BJ (cell line): ENCODE measurements around the gene SGCA. TPM values are rescaled to one million over a fixed set of nuclear protein-coding genes. Genes with fewer than 3 reads are reported as not detected.

Experiments used
- CTCF ChIA-PET: fragments of 350-600 bp; formaldehyde crosslinking; extraction: SDS; loops from one replicate; lab custom pipeline; 2021; ENCODE audit warnings: antibody characterized with exemption, inconsistent platforms; lab: Yijun Ruan, JAX
- POLR2A ChIA-PET: fragments of 300-600 bp; sonication (Branson Sonifier 250); formaldehyde crosslinking; extraction: SDS; loops from one replicate; lab custom pipeline; 2021; ENCODE audit warnings: antibody characterized with exemption; lab: Charles Lee
- DNase-seq: peaks from one replicate; pipeline ENCODE4 v3.0.0-alpha.2; 2011; ENCODE audit warnings: low read depth
- H3K27me3 ChIP-seq: 2 replicates; pipeline ENCODE4 v1.6.0; 2011; ENCODE audit warnings: low read length; ENCODE audit not compliant: control insufficient read depth, insufficient read depth
- H3K36me3 ChIP-seq: 2 replicates; pipeline ENCODE4 v1.5.1; 2011; ENCODE audit warnings: low read length; ENCODE audit not compliant: control insufficient read depth, insufficient read depth
- H3K4me3 ChIP-seq: 2 replicates; pipeline ENCODE4 v1.5.1; 2011; ENCODE audit warnings: low read depth, mild to moderate bottlenecking, control low read depth, low read length
- CTCF ChIP-seq: IDR thresholded peaks from 2 replicates; pipeline ENCODE4 v1.5.1; 2011; ENCODE audit warnings: low read depth, mild to moderate bottlenecking, control low read depth, inconsistent platforms, low read length, moderate library complexity; ENCODE audit not compliant: insufficient read depth
- polyA plus RNA-seq: library from polyadenylated mRNA; depleted of rRNA; stranded (reverse); fragments of >200 nt; gene quantifications from 2 replicates; pipeline ENCODE4 v1.2.3, GENCODE V29; 2011

The SGCA gene
- polyA plus RNA-seq, 1 experiment: 0.40 TPM

DNA sequence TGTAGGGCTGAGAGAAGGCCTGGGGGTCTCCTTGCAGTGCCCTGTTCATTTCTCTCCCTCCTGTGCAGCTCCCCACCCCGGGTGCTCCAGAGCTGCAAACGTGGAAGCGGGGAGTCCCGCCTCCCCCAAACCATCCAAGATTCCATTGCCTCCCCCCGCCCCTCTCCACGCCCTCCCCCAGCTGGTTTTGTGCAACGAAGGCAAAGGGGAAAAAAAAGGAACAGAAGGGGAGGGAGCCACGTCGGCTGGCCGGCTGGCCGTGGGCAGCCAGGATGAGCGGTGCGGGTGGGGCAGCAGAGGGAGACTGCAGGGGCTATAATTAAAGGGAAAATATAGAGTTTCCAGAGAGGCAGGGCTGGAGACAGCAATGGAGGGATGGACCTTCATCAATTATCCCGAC is 37.3 kb downstream of the SGCA start:
- DNase-seq: no peak
- CTCF ChIA-PET: interaction anchor here (0.7 to 23.7 kb wide), 7 partner anchors 9 to 67 kb away, joined by 3 to 515 read pairs (median 7); partner anchors contain the start of gene TMEM92
- peak overlapping the region; percentile 97 for H3K4me3 ChIP-seq
- POLR2A ChIA-PET: interaction anchor here (0.6 to 6.3 kb wide), 8 partner anchors 8 to 95 kb away, joined by 3 to 286 read pairs (median 24); partner anchors contain the start of gene TMEM92
- peaks cover 19% of the 10 kb centered on the region for H3K36me3 ChIP-seq
- H3K27me3 ChIP-seq: no peaks in the 10 kb centered on the region
- TF ChIP-seq CTCF: peak; percentile 24; the same call in 1 of the 2 replicates

GRCh38 chr17:50203604-50204345 is 38.0 kb downstream of the SGCA start:
- POLR2A ChIA-PET: interaction anchor here (0.5 to 6.3 kb wide), 12 partner anchors 8 to 94 kb away, joined by 3 to 286 read pairs (median 6); partner anchors contain the start of gene TMEM92
- DNase-seq: peak; percentile 99
- Histone ChIP-seq H3K4me3 (peak overlapping the region; percentile 97), H3K36me3 (peaks cover 13% of the 10 kb centered on the region), H3K27me3 (no peaks in the 10 kb centered on the region)
- CTCF ChIA-PET: interaction anchor here (0.7 to 23.7 kb wide), 9 partner anchors 9 to 84 kb away, joined by 3 to 515 read pairs (median 7); partner anchors contain the start of gene TMEM92
- TF ChIP-seq CTCF: no peak

DNA sequence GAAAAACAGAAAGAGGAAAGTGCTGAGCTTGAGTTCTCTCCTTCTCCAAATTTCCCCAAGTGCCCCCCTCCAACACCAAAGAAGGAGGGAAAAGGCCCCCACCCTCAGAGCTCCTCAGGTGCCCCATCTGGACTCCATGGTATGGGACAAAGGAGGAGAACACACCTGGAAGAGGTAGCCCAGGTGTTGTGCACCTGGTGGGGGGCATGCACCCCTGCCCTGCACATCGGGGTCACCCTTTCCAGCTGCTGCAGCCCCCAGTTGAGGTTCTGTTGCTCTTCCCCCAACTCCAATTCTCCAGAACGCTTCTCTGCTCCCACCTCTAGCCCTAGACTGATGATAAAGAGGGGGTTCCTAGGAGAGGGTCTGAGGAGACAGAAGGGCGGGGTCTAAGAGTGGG is 38.6 kb downstream of the SGCA start:
- no peak for DNase-seq
- peak overlapping the region; percentile 17 for H3K4me3 ChIP-seq
- no peaks in the 10 kb centered on the region for H3K27me3 ChIP-seq
- no peak for TF ChIP-seq CTCF
- peaks cover 11% of the 10 kb centered on the region for H3K36me3 ChIP-seq
- CTCF ChIA-PET: interaction anchor here (0.7 to 23.7 kb wide), 10 partner anchors 8 to 94 kb away, joined by 3 to 515 read pairs (median 6); partner anchors contain the start of gene TMEM92
- POLR2A ChIA-PET: interaction anchor here (0.5 to 6.3 kb wide), 11 partner anchors 7 to 85 kb away, joined by 3 to 286 read pairs (median 6); partner anchors contain the start of gene TMEM92

- ChIA-PET POLR2A (interaction anchor here (0.6 to 6.3 kb wide), 4 partner anchors 17 to 65 kb away, joined by 3 to 286 read pairs (median 4); partner anchors contain the start of gene TMEM92), CTCF (interaction anchor here (0.7 to 23.7 kb wide), 6 partner anchors 14 to 93 kb away, joined by 3 to 515 read pairs (median 6); partner anchors contain the start of gene TMEM92)
- H3K4me3 ChIP-seq: no peak overlapping the region
- no peaks in the 10 kb centered on the region for H3K27me3 ChIP-seq
- H3K36me3 ChIP-seq: peaks cover 6% of the 10 kb centered on the region; the same call in 1 of the 2 replicates
- TF ChIP-seq CTCF: no peak
- no peak for DNase-seq
These were observed 39.5 kb downstream of the SGCA start for GRCh38 chr17:50205111-50205962.
